ENCODE results near the gene C1QL1. TPM values are rescaled to one million over a fixed set of nuclear protein-coding genes. Genes with fewer than 3 reads are reported as not detected.
A peak's percentile ranks its signal among the peaks of the same experiment; 100 is the strongest.

Gene C1QL1
- total RNA-seq, 1 donor from 2014 or later = not detected

GRCh38 chr17:44912763-44913544 lies 55.1 kb downstream of the C1QL1 start:
- Histone ChIP-seq H3K4me3 (no peak overlapping the region), H3K36me3 (no peaks in the 10 kb centered on the region), H3K27me3 (no peaks in the 10 kb centered on the region), H3K27ac (no peak overlapping the region), H3K9me3 (no peaks in the 10 kb centered on the region), H3K4me1 (peaks cover 12 to 29% of the 10 kb centered on the region in 2 donors)
- TF ChIP-seq CTCF (IDR thresholded peaks at IDR 0.05) = no peak
- intact Hi-C loops (cut with DNase I) = no loop called here
- DNase-seq (ENCODE audit: low spot score in 2 of 2) = no peak

- Histone ChIP-seq H3K4me3 (peak overlapping the region in 1 of 2 donors; percentile 55), H3K27me3 (no peaks in the 10 kb centered on the region), H3K9me3 (no peaks in the 10 kb centered on the region), H3K4me1 (peaks cover 1 to 18% of the 10 kb centered on the region in 2 donors), H3K36me3 (no peaks in the 10 kb centered on the region), H3K27ac (no peak overlapping the region)
- intact Hi-C loops (cut with DNase I) = no loop called here
- TF ChIP-seq CTCF (IDR thresholded peaks at IDR 0.05) = peak in 1 of 3 experiments; percentile 50
- no peak for DNase-seq (ENCODE audit: low spot score in 2 of 2)
Observed at GRCh38 chr17:44911133-44912001, 56.7 kb downstream of the C1QL1 start.

- Histone ChIP-seq H3K9me3 (no peaks in the 10 kb centered on the region), H3K4me1 (peaks cover 0 to 9% of the 10 kb centered on the region in 2 donors), H3K27me3 (no peaks in the 10 kb centered on the region), H3K27ac (no peak overlapping the region), H3K4me3 (no peak overlapping the region), H3K36me3 (no peaks in the 10 kb centered on the region)
- no peak for TF ChIP-seq CTCF (IDR thresholded peaks at IDR 0.05)
- no peak for DNase-seq (ENCODE audit: low spot score in 2 of 2)
- intact Hi-C loops (cut with DNase I) = no loop called here
Observed at GRCh38 chr17:44910231-44911106, 57.6 kb downstream of the C1QL1 start.

Other genes with a start within 250 kb of the C1QL1 start
- not detected for gene ADAM11, start 209.3 kb downstream of the C1QL1 start, total RNA-seq
- gene GJC1, start 138.0 kb downstream of the C1QL1 start, total RNA-seq = 9.9 TPM
- gene HIGD1B, start 120.4 kb downstream of the C1QL1 start, total RNA-seq = not detected
- gene EFTUD2, start 68.9 kb downstream of the C1QL1 start, total RNA-seq = 126 TPM
- 1.7 TPM for gene GFAP, start 52.8 kb downstream of the C1QL1 start, total RNA-seq
- not detected for gene KIF18B, start 20.5 kb downstream of the C1QL1 start, total RNA-seq
- 5.0 TPM for gene DCAKD, start 83.3 kb upstream of the C1QL1 start, total RNA-seq
- gene NMT1, start 93.0 kb upstream of the C1QL1 start, total RNA-seq = 89.7 TPM
- 65.5 TPM for gene PLCD3, start 164.2 kb upstream of the C1QL1 start, total RNA-seq
- gene ACBD4, start 167.4 kb upstream of the C1QL1 start, total RNA-seq = 14.7 TPM
- 23.7 TPM for gene HEXIM1, start 180.2 kb upstream of the C1QL1 start, total RNA-seq
- gene HEXIM2, start 193.6 kb upstream of the C1QL1 start, total RNA-seq = 1.4 TPM